C4-2B (cell line): ENCODE results near the gene PDCD10.

ENCODE experiments used
- CTCF ChIP-seq: fragments of 450-650 bp; conservative IDR thresholded peaks from 2 replicates; pipeline ENCODE4 v1.5.1; 2017; ENCODE audit warnings: mild to moderate bottlenecking
- ZFX ChIP-seq: fragments of 450-650 bp; IDR thresholded peaks from 2 replicates; pipeline ENCODE4 v1.6.1; 2017

GRCh38 chr3:167749209-167749608 lies 14.5 kb upstream of the PDCD10 start:
- TF ChIP-seq CTCF = no peak
- TF ChIP-seq ZFX = no peak
